Measurements from ENCODE around the gene STK32C.

STK32C gene

DNA sequence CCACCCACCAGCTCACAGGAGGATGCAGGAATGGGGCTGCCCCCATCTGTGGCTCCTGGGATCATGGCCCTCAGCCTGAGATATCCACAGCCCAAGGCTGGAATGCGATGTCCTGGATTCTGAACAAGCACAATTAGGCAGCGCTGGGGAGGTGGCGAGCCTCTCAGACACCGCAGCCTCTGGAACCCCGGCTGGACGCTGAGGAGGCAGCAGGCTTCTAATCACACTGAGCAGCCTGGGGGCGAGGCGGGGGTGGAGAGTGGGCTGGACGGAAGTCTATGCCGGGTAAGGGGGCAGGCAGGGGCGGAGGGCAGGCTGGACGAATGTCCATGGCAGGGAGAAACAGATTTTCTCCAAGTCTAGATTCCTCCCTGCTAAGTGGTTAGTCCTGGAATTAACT, 64.6 kb downstream of the STK32C start:
- TF ChIP-seq, protein P1, sequence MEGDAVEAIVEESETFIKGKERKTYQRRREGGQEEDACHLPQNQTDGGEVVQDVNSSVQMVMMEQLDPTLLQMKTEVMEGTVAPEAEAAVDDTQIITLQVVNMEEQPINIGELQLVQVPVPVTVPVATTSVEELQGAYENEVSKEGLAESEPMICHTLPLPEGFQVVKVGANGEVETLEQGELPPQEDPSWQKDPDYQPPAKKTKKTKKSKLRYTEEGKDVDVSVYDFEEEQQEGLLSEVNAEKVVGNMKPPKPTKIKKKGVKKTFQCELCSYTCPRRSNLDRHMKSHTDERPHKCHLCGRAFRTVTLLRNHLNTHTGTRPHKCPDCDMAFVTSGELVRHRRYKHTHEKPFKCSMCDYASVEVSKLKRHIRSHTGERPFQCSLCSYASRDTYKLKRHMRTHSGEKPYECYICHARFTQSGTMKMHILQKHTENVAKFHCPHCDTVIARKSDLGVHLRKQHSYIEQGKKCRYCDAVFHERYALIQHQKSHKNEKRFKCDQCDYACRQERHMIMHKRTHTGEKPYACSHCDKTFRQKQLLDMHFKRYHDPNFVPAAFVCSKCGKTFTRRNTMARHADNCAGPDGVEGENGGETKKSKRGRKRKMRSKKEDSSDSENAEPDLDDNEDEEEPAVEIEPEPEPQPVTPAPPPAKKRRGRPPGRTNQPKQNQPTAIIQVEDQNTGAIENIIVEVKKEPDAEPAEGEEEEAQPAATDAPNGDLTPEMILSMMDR (IDR thresholded peaks at IDR 0.05; ENCODE audit: extremely low read depth, insufficient read depth, missing control alignments): no peak
- no peak for DNase-seq (ENCODE audit: low spot score)
- in situ Hi-C loops (cut with MboI; ENCODE audit: low pct_unique_long_range_greater_than_20kb, low sequenced_read_pairs, unreplicated experiment): no loop called here

DNA sequence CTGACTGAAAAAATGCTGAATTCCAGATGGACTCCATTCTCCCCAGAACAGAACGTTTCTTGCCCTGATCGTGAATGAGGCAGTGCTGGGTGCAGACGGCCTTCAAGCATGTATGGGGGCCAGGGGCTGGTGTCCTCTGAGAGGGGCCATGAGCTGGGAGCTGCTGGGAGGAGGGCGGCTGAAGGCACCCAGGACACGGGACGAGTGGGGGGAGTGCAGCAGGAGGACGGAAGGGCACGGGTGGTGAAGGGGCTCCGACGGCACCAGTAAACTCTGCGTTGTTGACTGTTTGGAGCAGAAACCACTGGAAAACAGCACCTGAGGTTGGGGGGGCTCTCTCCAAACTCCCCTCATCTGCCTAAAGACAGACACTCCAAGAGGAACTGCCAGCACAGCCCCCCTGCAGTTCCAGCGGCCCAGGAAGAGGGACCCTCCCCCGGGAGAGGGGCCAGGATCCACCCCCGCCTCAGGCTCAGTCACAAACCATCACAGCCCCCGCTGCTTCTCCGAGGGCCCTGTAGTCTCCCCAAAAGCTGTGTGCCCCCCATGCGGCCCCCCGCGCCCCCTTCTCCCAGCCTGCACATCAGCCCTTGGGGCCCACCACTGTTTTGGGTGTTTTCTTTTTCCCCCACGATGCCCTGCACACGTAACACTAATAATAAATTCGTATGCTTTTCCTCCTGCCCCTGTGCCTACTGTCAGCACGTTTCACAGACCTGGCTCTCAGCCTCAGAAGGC, 65.5 kb downstream of the STK32C start:
- TF ChIP-seq, protein P1 (IDR thresholded peaks at IDR 0.05; ENCODE audit: extremely low read depth, insufficient read depth, missing control alignments): no peak
- no peak for DNase-seq (ENCODE audit: low spot score)
- in situ Hi-C loops (cut with MboI; ENCODE audit: low pct_unique_long_range_greater_than_20kb, low sequenced_read_pairs, unreplicated experiment): no loop called here

DNA sequence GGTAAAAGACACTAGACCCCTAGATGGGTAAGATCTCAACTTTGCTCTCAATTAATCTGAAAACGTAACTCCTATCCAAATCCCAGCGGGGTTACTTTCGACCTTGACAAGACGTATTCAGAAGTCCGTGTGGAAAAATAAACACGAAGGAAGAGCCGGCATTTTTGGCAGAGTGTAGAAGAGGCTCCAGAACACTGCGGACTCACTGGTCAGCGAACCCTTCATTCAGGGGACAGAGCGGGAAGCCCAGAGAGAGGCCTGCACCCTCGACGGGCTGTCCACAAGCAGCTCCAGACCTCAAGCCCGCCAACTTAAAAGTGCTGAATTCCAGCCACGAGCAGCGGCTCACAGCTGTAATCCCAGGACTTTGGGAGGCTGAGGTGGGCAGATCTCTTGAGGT, 66.3 kb downstream of the STK32C start:
- no peak for DNase-seq (ENCODE audit: low spot score)
- TF ChIP-seq, protein P1 (IDR thresholded peaks at IDR 0.05; ENCODE audit: extremely low read depth, insufficient read depth, missing control alignments): no peak
- in situ Hi-C loops (cut with MboI; ENCODE audit: low pct_unique_long_range_greater_than_20kb, low sequenced_read_pairs, unreplicated experiment): no loop called here

DNA sequence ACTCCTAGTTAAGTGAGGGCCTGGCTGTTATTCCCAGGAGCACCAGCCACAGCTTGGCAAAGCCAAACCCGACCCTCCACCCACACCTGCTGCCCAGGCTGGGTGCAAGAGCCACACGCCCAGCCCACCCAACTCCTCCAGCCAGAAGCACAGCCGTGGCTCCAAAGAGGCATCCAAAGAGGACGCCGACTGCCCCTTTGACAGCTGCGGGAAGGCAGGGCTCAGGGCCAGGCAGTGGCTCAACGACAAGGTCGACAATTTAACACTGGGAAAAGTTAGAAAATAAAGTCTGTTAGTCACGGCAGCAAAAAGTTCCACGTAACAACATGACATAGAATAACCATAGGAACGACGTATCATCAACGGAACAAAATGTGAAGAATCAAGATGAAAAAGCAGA, 66.7 kb downstream of the STK32C start:
- in situ Hi-C loops (cut with MboI; ENCODE audit: low pct_unique_long_range_greater_than_20kb, low sequenced_read_pairs, unreplicated experiment): no loop called here
- DNase-seq (ENCODE audit: low spot score): no peak
- TF ChIP-seq, protein P1 (IDR thresholded peaks at IDR 0.05; ENCODE audit: extremely low read depth, insufficient read depth, missing control alignments): no peak

DNA sequence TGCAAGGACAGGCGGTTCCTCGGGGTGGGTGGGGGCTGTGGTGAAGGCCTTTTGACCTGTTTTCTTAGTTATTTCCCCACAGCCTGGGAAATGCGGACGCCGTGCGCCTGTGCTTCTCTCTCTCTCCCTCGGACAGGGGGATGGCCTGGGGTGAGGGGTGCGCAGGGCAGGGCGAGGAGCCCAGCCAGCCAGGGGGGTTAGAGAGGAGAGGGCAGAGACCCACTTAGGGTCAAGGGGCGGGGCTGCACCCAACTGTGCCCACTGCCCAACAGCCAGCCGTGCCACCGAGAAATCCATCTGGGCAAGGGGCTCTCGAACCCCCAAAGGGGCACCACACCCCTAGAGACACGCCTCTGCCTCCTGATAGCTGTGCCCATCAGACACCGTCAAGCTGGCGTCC, 67.2 kb downstream of the STK32C start:
- DNase-seq (ENCODE audit: low spot score): no peak
- in situ Hi-C loops (cut with MboI; ENCODE audit: low pct_unique_long_range_greater_than_20kb, low sequenced_read_pairs, unreplicated experiment): no loop called here
- TF ChIP-seq, protein P1 (IDR thresholded peaks at IDR 0.05; ENCODE audit: extremely low read depth, insufficient read depth, missing control alignments): no peak

DNA sequence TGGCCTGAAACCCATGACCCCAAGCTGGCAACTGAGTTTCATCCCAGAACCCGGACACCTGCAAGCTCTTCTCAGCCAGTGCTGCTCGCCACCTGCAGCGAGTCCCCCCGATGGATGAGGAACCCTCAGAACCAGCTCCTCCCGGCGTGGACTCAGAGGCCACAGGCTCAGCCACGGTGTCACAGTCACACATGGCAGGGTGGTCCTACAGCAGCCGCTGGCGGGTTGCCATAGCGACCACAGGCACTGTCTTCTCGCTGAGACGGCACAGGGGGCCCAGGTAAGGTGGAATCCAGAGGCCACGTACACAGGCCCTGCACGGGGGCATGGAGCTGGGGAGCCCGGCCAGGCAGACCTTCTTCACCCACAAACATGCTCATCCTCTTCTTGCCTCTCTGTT, 67.6 kb downstream of the STK32C start:
- in situ Hi-C loops (cut with MboI; ENCODE audit: low pct_unique_long_range_greater_than_20kb, low sequenced_read_pairs, unreplicated experiment): no loop called here

More for the DNA sequence above, 67.6 kb downstream of the STK32C start:
- TF ChIP-seq, protein P1 (IDR thresholded peaks at IDR 0.05; ENCODE audit: extremely low read depth, insufficient read depth, missing control alignments): no peak
- DNase-seq (ENCODE audit: low spot score): no peak

All from GM13977 (cell line).